Gastroesophageal sphincter (tissue), 3 donors: ENCODE measurements around the gene MICAL3.
"Not testable (repeated sequence)": the region's sequence is repeated elsewhere in the genome, so short reads cannot be mapped to it uniquely, and the experiment has no call there.

Experiments used
- CTCF ChIP-seq, 4 experiments: fragments of 200-600 bp in 2 of 4; fragments of 450-650 bp in 2 of 4; sonication (generic) in 1 of 4; IDR thresholded peaks; one replicate each; pipeline ENCODE4 v1.5.1; 2017 to 2019; ENCODE audit warnings: antibody characterized with exemption in 4 of 4, mild to moderate bottlenecking in 2 of 4, moderate library complexity in 2 of 4
- EP300 ChIP-seq: sonication (generic); formaldehyde crosslinking; IDR thresholded peaks from one replicate; pipeline ENCODE4 v1.6.1; 2017; ENCODE audit warnings: antibody characterized with exemption, mild to moderate bottlenecking
- POLR2A ChIP-seq, 2 donors: fragments of 450-650 bp; IDR thresholded peaks; one replicate each; pipeline ENCODE4 v1.6.1; 2017; ENCODE audit warnings: antibody characterized with exemption in 2 of 2, mild to moderate bottlenecking in 2 of 2, moderate library complexity in 1 of 2
- POLR2AphosphoS5 ChIP-seq: sonication (generic); formaldehyde crosslinking; IDR thresholded peaks from one replicate; pipeline ENCODE4 v1.6.1; 2017; ENCODE audit warnings: antibody characterized with exemption

- TF ChIP-seq CTCF (IDR thresholded peaks at IDR 0.05); POLR2A (IDR thresholded peaks at IDR 0.05); EP300; POLR2AphosphoS5: not testable (repeated sequence)
These were observed 260.9 kb downstream of the MICAL3 start for GRCh38 chr22:17763442-17763841.
